ENCODE results near the gene PCBP4.

PCBP4 gene

DNA sequence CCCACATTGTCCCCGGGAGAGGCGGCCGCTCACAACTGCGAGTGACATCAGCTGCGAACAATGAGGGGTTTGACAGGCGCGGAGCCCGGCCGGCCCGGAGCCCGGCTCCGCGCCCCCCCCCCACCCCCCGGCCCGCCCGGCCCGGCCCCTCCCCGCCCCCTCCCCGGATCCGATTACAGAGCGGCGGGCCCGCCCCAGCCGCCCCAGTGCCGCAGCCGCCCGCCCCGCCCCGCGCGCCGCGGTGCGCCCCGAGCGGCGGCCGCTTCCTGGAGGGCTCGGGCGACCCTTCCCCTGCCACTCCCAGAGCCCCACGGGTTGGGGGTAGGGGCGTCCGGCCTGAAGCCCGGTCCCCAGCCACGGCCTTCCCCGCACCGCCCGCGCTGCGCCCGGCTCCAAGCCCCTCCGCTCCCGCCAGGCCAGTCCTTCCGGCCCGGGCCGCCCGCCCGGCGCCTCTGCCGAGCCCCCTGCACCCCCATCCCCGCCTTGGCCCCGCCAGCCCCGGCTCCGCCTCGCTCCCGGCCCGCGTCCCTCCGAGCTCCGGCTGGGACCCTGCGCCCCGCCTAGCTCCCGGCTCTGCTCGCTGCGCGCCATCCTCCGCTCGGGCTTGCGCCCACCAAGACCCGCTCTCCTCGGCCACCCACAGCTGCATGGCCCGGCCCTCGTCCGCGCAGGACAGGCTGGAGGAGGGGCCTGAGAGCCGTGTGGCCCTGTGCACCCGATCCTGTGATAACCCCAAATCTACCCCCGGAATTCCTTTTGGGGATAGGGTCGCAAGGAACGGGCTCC is at the start of gene PCBP4:
PCBP4 (minus strand) TSS at position 71 of the 786 bp plus-strand sequence. CDS start 6,214 bp downstream, outside the sequence.
- DNase-seq, result peak; percentile 64

- DNase-seq, result no peak
Observed at GRCh38 chr3:52015438-52016228, 48.4 kb upstream of the PCBP4 start.

DNA sequence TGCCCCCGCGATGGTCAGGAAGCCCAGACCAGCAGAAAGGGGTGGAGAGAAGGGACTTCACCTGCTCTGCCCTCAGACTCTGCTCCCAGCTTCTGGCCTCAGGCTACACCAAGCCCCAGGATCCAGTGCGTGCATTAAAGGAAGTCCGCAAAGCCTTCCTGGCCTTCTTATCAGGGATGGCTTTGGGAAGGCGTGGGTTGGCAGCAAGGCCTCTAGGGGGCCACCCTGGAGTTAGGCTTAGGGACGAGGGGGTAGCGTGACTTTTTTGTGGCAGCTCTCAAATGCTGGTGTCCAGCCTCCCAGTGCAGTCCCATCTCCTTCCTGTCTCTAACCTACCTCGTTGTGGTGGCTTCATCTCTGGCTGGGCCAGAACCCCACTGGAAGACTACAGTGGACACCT is 47.4 kb upstream of the PCBP4 start:
- no peak for DNase-seq

DNA sequence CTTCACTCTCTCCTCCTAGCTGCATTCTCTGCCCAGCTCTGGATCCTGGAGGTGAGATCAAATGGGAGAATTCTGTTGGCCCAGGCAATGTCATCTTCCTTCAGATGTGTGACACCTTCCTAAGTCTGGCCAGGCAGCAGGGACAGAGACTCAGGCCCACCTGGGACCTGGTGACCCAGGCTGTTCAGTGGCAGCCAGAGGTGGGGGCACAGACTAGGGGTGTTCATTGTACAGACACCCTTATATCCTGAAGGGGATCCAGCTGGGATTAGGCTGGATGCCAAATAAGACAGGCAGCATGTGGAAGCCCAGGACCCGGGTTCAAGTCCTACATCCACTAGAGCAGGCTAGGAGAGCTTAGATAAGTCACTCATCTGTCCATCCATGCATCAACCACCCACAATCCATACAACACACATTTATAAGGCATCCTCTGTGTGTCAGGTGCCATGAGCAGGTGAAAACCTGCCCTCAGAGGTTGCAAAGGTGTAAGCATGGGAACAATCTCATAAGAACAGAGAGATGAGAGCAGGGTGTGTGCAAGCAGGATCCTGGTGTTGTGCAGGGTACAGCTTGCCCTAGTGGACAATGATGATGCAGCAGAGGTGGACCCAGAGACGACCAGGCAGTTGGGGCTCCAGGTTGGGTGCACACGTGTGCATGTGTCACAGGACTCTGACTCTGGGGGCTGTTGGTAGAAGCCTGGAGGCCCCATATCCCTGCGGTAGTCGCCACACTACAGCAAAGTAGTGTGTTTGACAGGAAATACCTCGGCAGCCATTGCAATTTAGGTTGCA is 46.7 kb upstream of the PCBP4 start:
- no peak for DNase-seq

GRCh38 chr3:52012699-52013098 is 45.4 kb upstream of the PCBP4 start:
- no peak for DNase-seq

DNA sequence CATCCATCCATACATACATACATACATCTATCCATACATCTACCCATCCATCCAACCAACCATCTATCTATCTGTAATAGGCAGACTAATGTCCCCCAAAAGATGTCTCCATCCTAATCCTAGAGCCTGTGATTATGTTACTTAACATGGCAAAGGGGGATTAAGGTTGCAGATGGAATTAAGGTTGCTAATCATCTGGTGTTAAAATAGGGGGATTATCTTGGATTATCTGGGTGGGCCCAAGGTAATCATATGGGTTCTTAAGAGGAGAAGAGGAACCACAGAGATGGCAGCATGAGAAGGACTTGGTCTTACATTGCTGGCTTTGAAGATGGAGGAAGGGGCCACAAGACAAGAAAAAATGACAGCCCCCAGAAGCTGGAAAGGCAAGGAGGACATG is 43.2 kb upstream of the PCBP4 start:
- DNase-seq, result no peak

DNA sequence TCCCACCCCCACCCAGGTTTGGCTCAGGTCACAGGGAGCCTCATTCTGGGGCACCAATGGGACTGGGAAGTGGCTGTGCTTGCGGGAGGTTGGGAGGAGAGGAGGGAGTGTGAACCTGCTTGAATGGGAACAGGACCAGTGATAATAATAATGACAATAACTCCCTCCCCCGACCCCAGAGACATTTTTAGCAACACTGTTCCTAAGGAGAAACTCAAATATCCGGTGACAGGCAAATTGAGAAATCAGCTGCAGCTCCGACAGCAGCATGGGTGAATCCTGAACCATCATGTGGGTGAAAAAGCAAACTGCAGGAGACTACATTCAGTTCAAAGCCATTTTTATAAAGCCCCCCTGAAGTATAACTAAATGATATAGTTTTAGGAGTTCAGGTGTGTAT is 40.0 kb upstream of the PCBP4 start:
- DNase-seq, result no peak

DNA sequence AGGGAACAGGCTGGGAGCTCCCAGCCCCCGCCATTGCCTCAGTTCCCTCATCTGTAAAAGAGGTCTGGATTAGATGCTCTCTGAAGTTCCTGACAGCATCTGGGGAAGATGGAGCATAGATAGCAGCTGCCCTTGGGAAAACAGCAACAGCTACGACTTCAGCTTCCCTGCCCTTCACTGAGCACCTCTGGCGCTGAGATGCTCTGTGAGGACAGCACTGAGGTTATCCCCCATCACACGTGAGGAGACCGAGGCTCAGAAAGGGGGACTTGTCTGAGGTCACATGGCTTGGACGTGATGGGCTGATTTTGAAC is 39.5 kb upstream of the PCBP4 start:
- DNase-seq, result no peak

- DNase-seq, result no peak
Observed at GRCh38 chr3:52006017-52006819, 39.0 kb upstream of the PCBP4 start.

GRCh38 chr3:52005571-52005986 is 38.3 kb upstream of the PCBP4 start:
- no peak for DNase-seq

DNA sequence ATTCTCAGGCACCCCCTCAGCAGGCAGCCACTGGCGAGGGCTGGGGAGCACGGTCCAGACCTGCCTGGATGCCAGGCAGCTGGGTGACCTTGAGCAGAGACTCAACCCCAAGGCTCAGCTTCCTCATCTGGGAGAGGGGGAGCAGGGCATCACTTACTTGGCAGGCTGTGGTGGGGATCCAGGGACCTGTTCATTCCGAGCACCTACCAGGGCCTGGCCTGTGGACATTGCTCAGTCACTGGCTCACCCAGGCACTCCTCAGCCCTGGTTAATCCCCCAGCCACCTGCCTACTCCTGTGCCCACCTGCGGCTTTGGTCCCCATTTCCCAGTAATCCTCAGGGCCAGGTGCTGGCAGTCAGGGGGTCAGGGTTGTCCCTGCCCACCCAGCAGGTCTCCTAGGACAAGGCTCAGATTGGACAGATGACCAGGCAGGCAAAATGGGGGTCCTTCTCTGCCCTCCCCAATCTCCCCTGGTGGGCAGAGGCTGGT is 37.7 kb upstream of the PCBP4 start:
- DNase-seq, result no peak

DNA sequence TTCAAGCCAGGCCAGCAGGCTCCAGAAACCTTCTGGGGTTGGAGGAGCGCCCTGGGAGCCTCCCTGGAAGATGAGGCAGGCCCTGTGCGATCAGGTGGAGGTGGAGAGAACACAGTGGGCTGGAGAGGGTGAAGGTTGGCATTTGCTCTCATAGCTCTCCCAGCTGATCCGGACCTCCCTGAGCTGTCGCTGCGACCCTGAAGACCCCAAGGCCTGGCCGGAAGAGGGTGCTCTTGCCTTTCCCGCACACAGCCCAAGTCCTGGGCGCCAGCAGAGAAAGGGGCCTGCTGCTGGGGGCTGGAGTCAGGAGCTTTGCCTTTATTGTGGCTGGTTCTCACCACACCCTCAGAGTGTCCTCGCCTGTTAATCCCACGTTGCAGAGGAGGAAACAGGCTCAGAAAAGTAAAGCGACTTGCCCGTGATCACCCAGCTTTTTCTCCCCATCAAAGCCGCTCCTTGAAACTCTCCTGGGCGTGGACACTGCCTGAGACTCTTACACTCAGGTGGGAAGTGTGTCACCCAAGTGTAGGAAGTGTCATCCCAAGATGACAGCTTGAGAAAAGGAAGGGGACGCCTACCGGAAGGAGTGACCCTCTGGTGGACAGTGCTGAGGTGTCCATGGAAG is 37.0 kb upstream of the PCBP4 start:
- no peak for DNase-seq

GRCh38 chr3:52002748-52003147 is 35.5 kb upstream of the PCBP4 start:
- DNase-seq, result no peak

DNA sequence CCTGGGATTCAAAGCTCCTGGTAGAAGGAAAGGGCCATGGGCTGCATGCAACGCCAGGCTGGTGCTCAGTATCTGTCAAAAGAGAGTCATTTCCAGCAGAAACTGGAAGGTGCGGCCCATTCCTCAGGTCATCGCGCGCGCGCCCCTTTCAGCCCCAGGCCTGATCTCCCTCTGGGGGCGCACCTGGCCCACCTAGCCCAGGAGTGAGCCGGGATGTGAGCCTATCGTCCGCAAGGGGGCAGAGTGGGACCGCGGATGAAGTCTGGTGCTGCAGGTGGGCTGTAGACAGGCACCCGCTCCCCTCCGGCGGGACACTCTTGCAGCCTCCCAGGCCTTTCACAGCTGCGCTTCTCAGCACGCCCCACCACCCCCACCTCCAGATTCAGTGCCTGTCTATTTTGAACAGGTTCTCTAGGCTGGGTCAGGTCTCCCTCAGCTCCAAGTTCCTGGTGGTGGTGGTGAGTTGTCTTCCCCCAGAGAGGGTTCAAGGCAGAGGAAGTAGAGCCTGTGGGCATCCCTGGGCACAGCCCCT is 34.3 kb upstream of the PCBP4 start:
- DNase-seq, result peak; percentile 88

DNA sequence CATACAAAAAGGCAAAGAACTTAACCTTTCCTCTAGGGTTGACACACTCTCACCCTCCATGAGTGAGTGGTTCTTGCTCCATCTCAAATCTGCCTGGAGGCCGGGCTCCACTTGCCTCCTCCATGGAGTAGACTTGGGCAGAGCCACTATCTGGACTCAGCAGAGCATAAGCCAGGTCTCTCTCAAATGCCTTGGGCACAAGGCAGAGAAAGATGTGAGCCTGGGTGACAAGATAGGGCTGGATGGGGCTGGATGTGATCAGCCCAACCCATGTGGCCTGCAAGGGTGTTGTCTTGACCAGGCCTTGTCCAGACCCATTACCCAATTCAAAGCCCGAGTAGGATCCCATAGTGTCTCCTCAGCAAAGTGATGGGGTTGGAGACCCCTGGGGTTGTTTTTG is 32.6 kb upstream of the PCBP4 start:
- DNase-seq, result no peak

DNA sequence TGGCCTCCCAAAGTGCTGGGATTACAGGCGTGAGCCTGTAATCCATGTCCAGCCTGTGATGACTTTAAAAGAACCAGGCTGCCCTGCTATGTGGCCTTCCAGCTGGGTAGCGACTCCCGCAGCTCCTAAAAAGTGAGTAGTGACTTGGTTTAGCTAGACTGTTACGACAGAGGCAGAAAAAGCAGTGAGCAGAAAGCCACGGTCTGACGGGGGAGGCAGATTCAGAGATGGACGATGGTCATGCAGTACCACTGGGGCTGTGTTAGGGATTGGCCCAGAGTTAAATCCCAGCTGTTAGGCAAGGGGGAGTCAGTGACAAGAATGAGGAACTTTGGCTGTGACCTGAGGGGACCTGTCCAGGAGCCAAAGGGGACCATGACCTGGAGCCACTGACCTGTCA is 31.5 kb upstream of the PCBP4 start:
- DNase-seq, result no peak

- no peak for DNase-seq
Observed at GRCh38 chr3:51997935-51998596, 30.8 kb upstream of the PCBP4 start.

- no peak for DNase-seq
Observed at GRCh38 chr3:51997172-51997571, 29.9 kb upstream of the PCBP4 start.

- DNase-seq, result peak; percentile 94
Observed at GRCh38 chr3:51995346-51996163, 28.3 kb upstream of the PCBP4 start, which contains the start of gene RPL29. Gene RPL29, minus strand, starts transcription at chr3:51995895. Its CDS starts 434 bp downstream, at chr3:51995461.

GRCh38 chr3:51994530-51994929 is 27.3 kb upstream of the PCBP4 start:
- no peak for DNase-seq
